GM23338 (cell line): ENCODE measurements around the gene INTS6. TPM values are rescaled to one million over a fixed set of nuclear protein-coding genes. Genes with fewer than 3 reads are reported as not detected.

Experiments used
- ATAC-seq: fragments of 200-7000 bp; cut with Tn5 transposase; 3 replicates; pipeline ENCODE4 v1.9.1; 2020
- DNase-seq: peaks from one replicate; pipeline ENCODE4 v3.0.0-alpha.2; 2015; ENCODE audit warnings: low spot score
- H2AFZ ChIP-seq: fragments of 200-600 bp; sonication (generic); 2 replicates; pipeline ENCODE4 v1.8.0; 2016; ENCODE audit warnings: antibody characterized with exemption, mild to moderate bottlenecking, moderate library complexity
- H3F3A ChIP-seq: fragments of 200-600 bp; sonication (generic); replicated peaks from 2 replicates; pipeline ENCODE4 v1.8.0; 2017; ENCODE audit warnings: antibody characterized with exemption, mixed run types, low read depth
- H3K27ac ChIP-seq: fragments of 200-600 bp; sonication (generic); 2 replicates; pipeline ENCODE4 v1.6.1; 2016; ENCODE audit warnings: low read depth
- H3K27me3 ChIP-seq: fragments of 200-600 bp; sonication (generic); 2 replicates; pipeline ENCODE4 v1.8.0; 2016; ENCODE audit warnings: mild to moderate bottlenecking, mixed run types, moderate library complexity; ENCODE audit not compliant: insufficient read depth
- H3K36me3 ChIP-seq: fragments of 200-600 bp; sonication (generic); 2 replicates; pipeline ENCODE4 v1.8.0; 2016; ENCODE audit warnings: mild to moderate bottlenecking; ENCODE audit not compliant: insufficient read depth
- H3K4me1 ChIP-seq: fragments of 200-600 bp; sonication (generic); 2 replicates; pipeline ENCODE4 v1.8.0; 2016; ENCODE audit warnings: mild to moderate bottlenecking, moderate library complexity; ENCODE audit not compliant: insufficient read depth
- H3K4me2 ChIP-seq: fragments of 200-600 bp; sonication (generic); 2 replicates; pipeline ENCODE4 v1.7.1; 2017; ENCODE audit warnings: mixed run types
- H3K4me3 ChIP-seq: fragments of 200-600 bp; sonication (generic); 2 replicates; pipeline ENCODE4 v1.6.1; 2016; ENCODE audit warnings: mixed run types
- H3K79me2 ChIP-seq: fragments of 200-600 bp; sonication (generic); replicated peaks from 2 replicates; pipeline ENCODE4 v1.8.0; 2017; ENCODE audit warnings: mild to moderate bottlenecking; ENCODE audit not compliant: insufficient read depth
- H3K9me2 ChIP-seq: fragments of 200-600 bp; sonication (generic); 2 replicates; pipeline ENCODE4 v1.8.0; 2017; ENCODE audit not compliant: insufficient read depth
- H4K20me1 ChIP-seq: fragments of 200-600 bp; sonication (generic); replicated peaks from 2 replicates; pipeline ENCODE4 v1.8.0; 2017; ENCODE audit warnings: mild to moderate bottlenecking; ENCODE audit not compliant: insufficient read depth
- H3K27ac Mint-ChIP-seq: 2 replicates; pipeline ENCODE4 v1.8.0; 2020; ENCODE audit warnings: inconsistent platforms, mild to moderate bottlenecking, moderate library complexity, mixed read lengths
- H3K27me3 Mint-ChIP-seq: 3 replicates; pipeline ENCODE4 v1.8.0; 2022; ENCODE audit warnings: low read depth, mild to moderate bottlenecking, moderate library complexity, mixed read lengths, inconsistent platforms; ENCODE audit not compliant: insufficient read depth, poor library complexity
- H3K36me3 Mint-ChIP-seq: 3 replicates; pipeline ENCODE4 v1.8.0; 2021; ENCODE audit warnings: low read depth, mild to moderate bottlenecking, inconsistent platforms, moderate library complexity, mixed read lengths
- H3K4me1 Mint-ChIP-seq: 3 replicates; pipeline ENCODE4 v1.8.0; 2020; ENCODE audit warnings: mild to moderate bottlenecking, inconsistent platforms, mixed read lengths
- H3K4me3 Mint-ChIP-seq: 3 replicates; pipeline ENCODE4 v1.8.0; 2021; ENCODE audit warnings: moderate library complexity, mild to moderate bottlenecking, inconsistent platforms, mixed read lengths
- H3K9me3 Mint-ChIP-seq: 3 replicates; pipeline ENCODE4 v1.8.0; 2020; ENCODE audit warnings: moderate library complexity, mild to moderate bottlenecking, inconsistent platforms, mixed read lengths
- CREB1 ChIP-seq: fragments of 250-450 bp; sonication (Bioruptor Pico); IDR thresholded peaks from 2 replicates; pipeline ENCODE4 v1.5.0; 2020; ENCODE audit warnings: low read depth, mild to moderate bottlenecking, moderate library complexity
- EZH2phosphoT487 ChIP-seq: fragments of 200-600 bp; sonication (generic); IDR thresholded peaks from one replicate; pipeline ENCODE4 v1.8.1; 2018; ENCODE audit warnings: antibody characterized with exemption; ENCODE audit not compliant: unreplicated experiment
- JUNB ChIP-seq: IDR thresholded peaks from one replicate; pipeline ENCODE4 v1.6.1; 2016; ENCODE audit warnings: antibody characterized with exemption; ENCODE audit not compliant: unreplicated experiment
- POLR2AphosphoS5 ChIP-seq: IDR thresholded peaks from 2 replicates; pipeline ENCODE4 v1.6.1; 2016; ENCODE audit warnings: antibody characterized with exemption, low read depth
- STAT1 ChIP-seq: IDR thresholded peaks from one replicate; pipeline ENCODE4 v1.6.1; 2016; ENCODE audit warnings: antibody characterized with exemption; ENCODE audit not compliant: unreplicated experiment
- ZNF331 ChIP-seq: fragments of 250-450 bp; sonication (Bioruptor Pico); IDR thresholded peaks from 2 replicates; pipeline ENCODE4 v1.5.0; 2020; ENCODE audit warnings: low read depth, mild to moderate bottlenecking, moderate library complexity
- polyA plus RNA-seq: library from polyadenylated mRNA; unstranded; fragments of >200 nt; fragmentation: Nextera tagmentation; extraction: Ambion mirVana; gene quantifications from 2 replicates; pipeline ENCODE4 v1.2.1, GENCODE V29; 2016
- total RNA-seq: library from RNA; depleted of rRNA; stranded (reverse); fragments of >200 nt; shearing (Covaris generic); gene quantifications from 2 replicates; pipeline ENCODE4 v1.2.3, GENCODE V29; 2014
- TF ChIP-seq, protein P1 (sequence below), 2 experiments: fragments of 200-600 bp in 1 of 2; sonication (generic) in 1 of 2; conservative IDR thresholded peaks; 2 replicates each; pipeline versions ENCODE4 v1.5.1 to v1.6.1; 2016 to 2017; ENCODE audit warnings: antibody characterized with exemption in 2 of 2, low read depth in 2 of 2, mild to moderate bottlenecking in 2 of 2, moderate library complexity in 1 of 2
- TF ChIP-seq, protein P2 (sequence below): fragments of 250-450 bp; sonication (Bioruptor Pico); IDR thresholded peaks from 2 replicates; pipeline ENCODE4 v1.5.0; 2020; ENCODE audit warnings: mild to moderate bottlenecking, moderate library complexity
- TF ChIP-seq, protein P3 (sequence below): IDR thresholded peaks from one replicate; pipeline ENCODE4 v1.6.1; 2018; ENCODE audit warnings: antibody characterized with exemption; ENCODE audit not compliant: unreplicated experiment

The INTS6 gene
- total and polyA plus RNA-seq, 2 experiments from 2014 or later, result 24.8 to 38.6 TPM

DNA sequence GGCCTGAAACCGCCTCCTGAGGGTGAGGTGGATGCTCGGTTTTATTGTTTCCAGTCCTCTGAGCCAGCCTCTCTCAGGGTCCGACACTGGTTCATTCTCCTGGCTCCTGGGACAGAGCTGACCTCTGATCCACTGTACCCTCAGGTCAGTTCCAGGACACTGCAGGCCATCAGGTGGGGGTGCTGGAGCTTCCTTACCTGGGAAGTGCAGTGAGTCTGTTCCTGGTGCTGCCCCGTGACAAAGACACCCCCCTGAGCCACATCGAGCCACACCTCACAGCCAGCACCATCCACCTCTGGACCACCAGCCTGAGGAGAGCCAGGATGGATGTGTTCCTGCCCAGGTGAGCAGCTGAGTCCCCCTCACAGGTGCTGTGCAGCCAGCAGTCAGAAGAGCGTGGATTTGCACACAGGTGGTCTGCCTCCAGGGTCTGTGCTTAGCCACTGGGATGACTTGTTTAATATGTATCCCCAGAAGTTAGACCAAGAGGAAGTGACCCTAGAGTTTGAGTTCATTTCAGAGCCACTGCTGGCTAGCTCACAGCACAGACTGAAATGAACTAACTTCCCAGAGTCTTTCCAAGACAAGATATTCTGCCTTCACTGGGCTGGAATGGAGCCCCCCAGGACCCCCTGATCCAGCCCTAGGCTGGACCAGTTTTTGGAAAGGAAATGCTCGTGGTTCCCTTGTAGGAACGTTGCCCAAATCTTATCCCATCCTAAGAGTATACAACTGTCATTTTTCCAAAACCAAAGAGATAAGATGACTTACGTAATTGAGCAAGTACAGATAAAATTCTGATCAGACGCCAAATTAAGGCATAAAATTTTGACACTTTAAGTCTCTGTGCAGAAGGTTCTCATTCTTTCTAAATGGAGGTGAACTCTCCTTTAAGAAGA lies 104.5 kb downstream of the INTS6 start:
- ATAC-seq, result no peak
- peaks cover 38% of the 10 kb centered on the region for H3K4me1 Mint-ChIP-seq
- H3K36me3 Mint-ChIP-seq, result no peaks in the 10 kb centered on the region; the same call in 2 of the 3 replicates
- Histone ChIP-seq H3K27ac (no peak overlapping the region), H2AFZ (no peak overlapping the region), H3K4me1 (peaks cover 17% of the 10 kb centered on the region), H3K4me3 (no peak overlapping the region), H3K36me3 (no peaks in the 10 kb centered on the region), H3K4me2 (no peak overlapping the region), H3F3A (no peaks in the 10 kb centered on the region), H3K9me2 (no peaks in the 10 kb centered on the region), H4K20me1 (no peaks in the 10 kb centered on the region), H3K27me3 (no peaks in the 10 kb centered on the region), H3K79me2 (no peaks in the 10 kb centered on the region)
- peaks cover 4% of the 10 kb centered on the region for H3K27me3 Mint-ChIP-seq
- H3K9me3 Mint-ChIP-seq, result no peaks in the 10 kb centered on the region; the same call in 2 of the 3 replicates
- no peak overlapping the region for H3K27ac Mint-ChIP-seq
- no peak overlapping the region for H3K4me3 Mint-ChIP-seq
- DNase-seq, result no peak
- TF ChIP-seq, protein P1, sequence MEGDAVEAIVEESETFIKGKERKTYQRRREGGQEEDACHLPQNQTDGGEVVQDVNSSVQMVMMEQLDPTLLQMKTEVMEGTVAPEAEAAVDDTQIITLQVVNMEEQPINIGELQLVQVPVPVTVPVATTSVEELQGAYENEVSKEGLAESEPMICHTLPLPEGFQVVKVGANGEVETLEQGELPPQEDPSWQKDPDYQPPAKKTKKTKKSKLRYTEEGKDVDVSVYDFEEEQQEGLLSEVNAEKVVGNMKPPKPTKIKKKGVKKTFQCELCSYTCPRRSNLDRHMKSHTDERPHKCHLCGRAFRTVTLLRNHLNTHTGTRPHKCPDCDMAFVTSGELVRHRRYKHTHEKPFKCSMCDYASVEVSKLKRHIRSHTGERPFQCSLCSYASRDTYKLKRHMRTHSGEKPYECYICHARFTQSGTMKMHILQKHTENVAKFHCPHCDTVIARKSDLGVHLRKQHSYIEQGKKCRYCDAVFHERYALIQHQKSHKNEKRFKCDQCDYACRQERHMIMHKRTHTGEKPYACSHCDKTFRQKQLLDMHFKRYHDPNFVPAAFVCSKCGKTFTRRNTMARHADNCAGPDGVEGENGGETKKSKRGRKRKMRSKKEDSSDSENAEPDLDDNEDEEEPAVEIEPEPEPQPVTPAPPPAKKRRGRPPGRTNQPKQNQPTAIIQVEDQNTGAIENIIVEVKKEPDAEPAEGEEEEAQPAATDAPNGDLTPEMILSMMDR (conservative IDR thresholded peaks at IDR 0.05; ENCODE audit: low read depth in 2 of 2), result no peak
- TF ChIP-seq CREB1 (CRISPR knock-in tag) (no peak), ZNF331 (no peak), STAT1 (no peak), JUNB (no peak), EZH2phosphoT487 (no peak), POLR2AphosphoS5 (no peak)
- TF ChIP-seq, protein P2, sequence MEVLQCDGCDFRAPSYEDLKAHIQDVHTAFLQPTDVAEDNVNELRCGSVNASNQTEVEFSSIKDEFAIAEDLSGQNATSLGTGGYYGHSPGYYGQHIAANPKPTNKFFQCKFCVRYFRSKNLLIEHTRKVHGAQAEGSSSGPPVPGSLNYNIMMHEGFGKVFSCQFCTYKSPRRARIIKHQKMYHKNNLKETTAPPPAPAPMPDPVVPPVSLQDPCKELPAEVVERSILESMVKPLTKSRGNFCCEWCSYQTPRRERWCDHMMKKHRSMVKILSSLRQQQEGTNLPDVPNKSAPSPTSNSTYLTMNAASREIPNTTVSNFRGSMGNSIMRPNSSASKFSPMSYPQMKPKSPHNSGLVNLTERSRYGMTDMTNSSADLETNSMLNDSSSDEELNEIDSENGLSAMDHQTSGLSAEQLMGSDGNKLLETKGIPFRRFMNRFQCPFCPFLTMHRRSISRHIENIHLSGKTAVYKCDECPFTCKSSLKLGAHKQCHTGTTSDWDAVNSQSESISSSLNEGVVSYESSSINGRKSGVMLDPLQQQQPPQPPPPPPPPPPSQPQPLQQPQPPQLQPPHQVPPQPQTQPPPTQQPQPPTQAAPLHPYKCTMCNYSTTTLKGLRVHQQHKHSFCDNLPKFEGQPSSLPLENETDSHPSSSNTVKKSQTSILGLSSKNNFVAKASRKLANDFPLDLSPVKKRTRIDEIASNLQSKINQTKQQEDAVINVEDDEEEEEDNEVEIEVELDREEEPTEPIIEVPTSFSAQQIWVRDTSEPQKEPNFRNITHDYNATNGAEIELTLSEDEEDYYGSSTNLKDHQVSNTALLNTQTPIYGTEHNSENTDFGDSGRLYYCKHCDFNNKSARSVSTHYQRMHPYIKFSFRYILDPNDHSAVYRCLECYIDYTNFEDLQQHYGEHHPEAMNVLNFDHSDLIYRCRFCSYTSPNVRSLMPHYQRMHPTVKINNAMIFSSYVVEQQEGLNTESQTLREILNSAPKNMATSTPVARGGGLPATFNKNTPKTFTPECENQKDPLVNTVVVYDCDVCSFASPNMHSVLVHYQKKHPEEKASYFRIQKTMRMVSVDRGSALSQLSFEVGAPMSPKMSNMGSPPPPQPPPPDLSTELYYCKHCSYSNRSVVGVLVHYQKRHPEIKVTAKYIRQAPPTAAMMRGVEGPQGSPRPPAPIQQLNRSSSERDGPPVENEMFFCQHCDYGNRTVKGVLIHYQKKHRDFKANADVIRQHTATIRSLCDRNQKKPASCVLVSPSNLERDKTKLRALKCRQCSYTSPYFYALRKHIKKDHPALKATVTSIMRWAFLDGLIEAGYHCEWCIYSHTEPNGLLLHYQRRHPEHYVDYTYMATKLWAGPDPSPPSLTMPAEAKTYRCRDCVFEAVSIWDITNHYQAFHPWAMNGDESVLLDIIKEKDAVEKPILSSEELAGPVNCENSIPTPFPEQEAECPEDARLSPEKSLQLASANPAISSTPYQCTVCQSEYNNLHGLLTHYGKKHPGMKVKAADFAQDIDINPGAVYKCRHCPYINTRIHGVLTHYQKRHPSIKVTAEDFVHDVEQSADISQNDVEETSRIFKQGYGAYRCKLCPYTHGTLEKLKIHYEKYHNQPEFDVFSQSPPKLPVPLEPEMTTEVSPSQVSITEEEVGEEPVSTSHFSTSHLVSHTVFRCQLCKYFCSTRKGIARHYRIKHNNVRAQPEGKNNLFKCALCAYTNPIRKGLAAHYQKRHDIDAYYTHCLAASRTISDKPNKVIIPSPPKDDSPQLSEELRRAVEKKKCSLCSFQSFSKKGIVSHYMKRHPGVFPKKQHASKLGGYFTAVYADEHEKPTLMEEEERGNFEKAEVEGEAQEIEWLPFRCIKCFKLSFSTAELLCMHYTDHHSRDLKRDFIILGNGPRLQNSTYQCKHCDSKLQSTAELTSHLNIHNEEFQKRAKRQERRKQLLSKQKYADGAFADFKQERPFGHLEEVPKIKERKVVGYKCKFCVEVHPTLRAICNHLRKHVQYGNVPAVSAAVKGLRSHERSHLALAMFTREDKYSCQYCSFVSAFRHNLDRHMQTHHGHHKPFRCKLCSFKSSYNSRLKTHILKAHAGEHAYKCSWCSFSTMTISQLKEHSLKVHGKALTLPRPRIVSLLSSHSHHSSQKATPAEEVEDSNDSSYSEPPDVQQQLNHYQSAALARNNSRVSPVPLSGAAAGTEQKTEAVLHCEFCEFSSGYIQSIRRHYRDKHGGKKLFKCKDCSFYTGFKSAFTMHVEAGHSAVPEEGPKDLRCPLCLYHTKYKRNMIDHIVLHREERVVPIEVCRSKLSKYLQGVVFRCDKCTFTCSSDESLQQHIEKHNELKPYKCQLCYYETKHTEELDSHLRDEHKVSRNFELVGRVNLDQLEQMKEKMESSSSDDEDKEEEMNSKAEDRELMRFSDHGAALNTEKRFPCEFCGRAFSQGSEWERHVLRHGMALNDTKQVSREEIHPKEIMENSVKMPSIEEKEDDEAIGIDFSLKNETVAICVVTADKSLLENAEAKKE (CRISPR knock-in tag), result no peak
- TF ChIP-seq, protein P3, sequence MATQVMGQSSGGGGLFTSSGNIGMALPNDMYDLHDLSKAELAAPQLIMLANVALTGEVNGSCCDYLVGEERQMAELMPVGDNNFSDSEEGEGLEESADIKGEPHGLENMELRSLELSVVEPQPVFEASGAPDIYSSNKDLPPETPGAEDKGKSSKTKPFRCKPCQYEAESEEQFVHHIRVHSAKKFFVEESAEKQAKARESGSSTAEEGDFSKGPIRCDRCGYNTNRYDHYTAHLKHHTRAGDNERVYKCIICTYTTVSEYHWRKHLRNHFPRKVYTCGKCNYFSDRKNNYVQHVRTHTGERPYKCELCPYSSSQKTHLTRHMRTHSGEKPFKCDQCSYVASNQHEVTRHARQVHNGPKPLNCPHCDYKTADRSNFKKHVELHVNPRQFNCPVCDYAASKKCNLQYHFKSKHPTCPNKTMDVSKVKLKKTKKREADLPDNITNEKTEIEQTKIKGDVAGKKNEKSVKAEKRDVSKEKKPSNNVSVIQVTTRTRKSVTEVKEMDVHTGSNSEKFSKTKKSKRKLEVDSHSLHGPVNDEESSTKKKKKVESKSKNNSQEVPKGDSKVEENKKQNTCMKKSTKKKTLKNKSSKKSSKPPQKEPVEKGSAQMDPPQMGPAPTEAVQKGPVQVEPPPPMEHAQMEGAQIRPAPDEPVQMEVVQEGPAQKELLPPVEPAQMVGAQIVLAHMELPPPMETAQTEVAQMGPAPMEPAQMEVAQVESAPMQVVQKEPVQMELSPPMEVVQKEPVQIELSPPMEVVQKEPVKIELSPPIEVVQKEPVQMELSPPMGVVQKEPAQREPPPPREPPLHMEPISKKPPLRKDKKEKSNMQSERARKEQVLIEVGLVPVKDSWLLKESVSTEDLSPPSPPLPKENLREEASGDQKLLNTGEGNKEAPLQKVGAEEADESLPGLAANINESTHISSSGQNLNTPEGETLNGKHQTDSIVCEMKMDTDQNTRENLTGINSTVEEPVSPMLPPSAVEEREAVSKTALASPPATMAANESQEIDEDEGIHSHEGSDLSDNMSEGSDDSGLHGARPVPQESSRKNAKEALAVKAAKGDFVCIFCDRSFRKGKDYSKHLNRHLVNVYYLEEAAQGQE, result no peak
